MM.1S (cell line): ENCODE data around the gene UGGT2.

Experiments used
- DNase-seq: peaks from one replicate; pipeline ENCODE4 v3.0.0-alpha.2; 2015
- H2AFZ ChIP-seq: fragments of 300-600 bp; sonication (generic); 2 replicates; pipeline ENCODE4 v1.6.0; 2016; ENCODE audit warnings: antibody characterized with exemption, low read length
- H3F3A ChIP-seq: fragments of 300-600 bp; sonication (generic); 2 replicates; pipeline ENCODE4 v1.6.1; 2016; ENCODE audit warnings: mild to moderate bottlenecking, antibody characterized with exemption, low read length, moderate library complexity, mixed read lengths; ENCODE audit not compliant: insufficient read depth
- H3K27ac ChIP-seq: fragments of 300-600 bp; sonication (generic); 2 replicates; pipeline ENCODE4 v1.5.1; 2016; ENCODE audit warnings: mild to moderate bottlenecking, low read length
- H3K27me3 ChIP-seq: fragments of 300-600 bp; sonication (generic); replicated peaks from 2 replicates; pipeline ENCODE4 v1.6.0; 2016; ENCODE audit warnings: low read length; ENCODE audit not compliant: insufficient read depth
- H3K36me3 ChIP-seq: fragments of 300-600 bp; sonication (generic); replicated peaks from 2 replicates; pipeline ENCODE4 v1.6.1; 2016; ENCODE audit warnings: mild to moderate bottlenecking, low read length, mixed read lengths; ENCODE audit not compliant: insufficient read depth
- H3K4me1 ChIP-seq: fragments of 300-600 bp; sonication (generic); 2 replicates; pipeline ENCODE4 v1.6.1; 2016; ENCODE audit warnings: low read length, mixed read lengths
- H3K4me2 ChIP-seq: fragments of 300-600 bp; sonication (generic); 2 replicates; pipeline ENCODE4 v1.6.0; 2016; ENCODE audit warnings: low read depth, low read length
- H3K4me3 ChIP-seq: fragments of 300-600 bp; sonication (generic); 2 replicates; pipeline ENCODE4 v1.5.1; 2016; ENCODE audit warnings: low read length, mixed read lengths
- H3K79me2 ChIP-seq: fragments of 300-600 bp; sonication (generic); 2 replicates; pipeline ENCODE4 v1.6.1; 2016; ENCODE audit warnings: mixed run types, low read length, mixed read lengths
- H3K9ac ChIP-seq: fragments of 300-600 bp; sonication (generic); 2 replicates; pipeline ENCODE4 v1.6.1; 2016; ENCODE audit warnings: low read length, mixed read lengths
- H3K9me2 ChIP-seq: fragments of 300-600 bp; sonication (generic); replicated peaks from 2 replicates; pipeline ENCODE4 v1.6.1; 2016; ENCODE audit warnings: mild to moderate bottlenecking, low read length, mixed read lengths; ENCODE audit not compliant: insufficient read depth
- H3K9me3 ChIP-seq: fragments of 300-600 bp; sonication (generic); replicated peaks from 2 replicates; pipeline ENCODE4 v1.6.1; 2016; ENCODE audit warnings: mild to moderate bottlenecking, low read length, mixed read lengths; ENCODE audit not compliant: insufficient read depth
- H4K20me1 ChIP-seq: fragments of 300-600 bp; sonication (generic); 2 replicates; pipeline ENCODE4 v1.6.1; 2016; ENCODE audit warnings: mild to moderate bottlenecking, low read length, moderate library complexity, mixed read lengths; ENCODE audit not compliant: insufficient read depth
- CTCF ChIP-seq: fragments of 300-600 bp; sonication (generic); IDR thresholded peaks from 2 replicates; pipeline ENCODE4 v1.5.1; 2016; ENCODE audit warnings: antibody characterized with exemption, low read length, mixed read lengths
- EZH2 ChIP-seq: fragments of 300-600 bp; sonication (generic); optimal IDR thresholded peaks from 2 replicates; pipeline ENCODE3; 2017; ENCODE audit warnings: low read depth, mild to moderate bottlenecking, antibody characterized with exemption, low read length, mixed read lengths
- EZH2phosphoT487 ChIP-seq: fragments of 300-600 bp; sonication (generic); IDR thresholded peaks from 2 replicates; pipeline ENCODE4 v1.6.1; 2018; ENCODE audit warnings: antibody characterized with exemption, low read length

Gene UGGT2

GRCh38 chr13:95956589-95957148, 96.5 kb downstream of the UGGT2 start:
- no peak overlapping the region for H3K27ac ChIP-seq
- H2AFZ ChIP-seq = no peak overlapping the region
- H4K20me1 ChIP-seq = no peaks in the 10 kb centered on the region
- no peaks in the 10 kb centered on the region for H3F3A ChIP-seq
- no peak for TF ChIP-seq EZH2phosphoT487
- TF ChIP-seq EZH2 = no peak
- H3K27me3 ChIP-seq = no peaks in the 10 kb centered on the region
- no peaks in the 10 kb centered on the region for H3K9me2 ChIP-seq
- no peaks in the 10 kb centered on the region for H3K79me2 ChIP-seq
- H3K4me1 ChIP-seq = peaks cover 8% of the 10 kb centered on the region; the same call in 1 of the 2 replicates
- no peak overlapping the region for H3K9ac ChIP-seq
- DNase-seq = peak; percentile 41
- no peaks in the 10 kb centered on the region for H3K36me3 ChIP-seq
- H3K9me3 ChIP-seq = no peaks in the 10 kb centered on the region
- H3K4me3 ChIP-seq = no peak overlapping the region
- H3K4me2 ChIP-seq = no peak overlapping the region

DNA sequence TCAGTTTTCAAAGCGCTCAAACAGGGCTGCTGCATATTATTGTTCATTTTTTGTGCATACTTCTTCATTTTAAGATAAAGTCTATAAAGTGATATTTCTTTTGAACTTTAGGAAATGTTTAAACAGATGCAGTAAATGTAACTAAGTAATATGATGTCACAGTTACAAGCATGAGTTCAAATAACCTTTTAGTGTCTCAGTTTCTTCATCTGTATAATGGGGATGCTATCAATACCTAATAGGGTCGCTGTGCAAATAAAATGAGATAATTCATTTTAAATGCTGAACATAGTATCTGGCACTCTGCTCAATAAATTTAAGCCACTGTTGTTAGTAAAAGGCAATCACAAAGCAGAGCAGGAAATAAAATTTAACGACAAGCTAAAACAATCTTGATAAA, 97.5 kb downstream of the UGGT2 start:
- no peak overlapping the region for H3K9ac ChIP-seq
- no peaks in the 10 kb centered on the region for H3K79me2 ChIP-seq
- TF ChIP-seq EZH2phosphoT487 = no peak
- no peak for TF ChIP-seq CTCF
- TF ChIP-seq EZH2 = no peak
- no peaks in the 10 kb centered on the region for H4K20me1 ChIP-seq
- no peak overlapping the region for H3K27ac ChIP-seq
- no peak overlapping the region for H3K4me3 ChIP-seq
- peaks cover 8% of the 10 kb centered on the region; the same call in 1 of the 2 replicates for H3K4me1 ChIP-seq
- no peak overlapping the region for H3K4me2 ChIP-seq
- no peaks in the 10 kb centered on the region for H3F3A ChIP-seq
- H3K9me2 ChIP-seq = no peaks in the 10 kb centered on the region
- H3K27me3 ChIP-seq = no peaks in the 10 kb centered on the region
- DNase-seq = no peak
- no peaks in the 10 kb centered on the region for H3K36me3 ChIP-seq
- H2AFZ ChIP-seq = no peak overlapping the region
- no peaks in the 10 kb centered on the region for H3K9me3 ChIP-seq

- peaks cover 8% of the 10 kb centered on the region; the same call in 1 of the 2 replicates for H3K4me1 ChIP-seq
- H4K20me1 ChIP-seq = no peaks in the 10 kb centered on the region
- TF ChIP-seq CTCF (no peak), EZH2 (no peak), EZH2phosphoT487 (no peak)
- no peak overlapping the region for H2AFZ ChIP-seq
- no peaks in the 10 kb centered on the region for H3K79me2 ChIP-seq
- H3K27me3 ChIP-seq = no peaks in the 10 kb centered on the region
- no peaks in the 10 kb centered on the region for H3F3A ChIP-seq
- no peak overlapping the region for H3K4me2 ChIP-seq
- H3K9me3 ChIP-seq = no peaks in the 10 kb centered on the region
- no peak overlapping the region for H3K27ac ChIP-seq
- DNase-seq = peak; percentile 23
- H3K9me2 ChIP-seq = no peaks in the 10 kb centered on the region
- no peak overlapping the region for H3K4me3 ChIP-seq
- no peak overlapping the region for H3K9ac ChIP-seq
- H3K36me3 ChIP-seq = no peaks in the 10 kb centered on the region
These were observed 97.9 kb downstream of the UGGT2 start for GRCh38 chr13:95955255-95955654.

- Histone ChIP-seq H3K4me3 (no peak overlapping the region), H3K79me2 (no peaks in the 10 kb centered on the region), H3K9ac (no peak overlapping the region), H3K9me3 (no peaks in the 10 kb centered on the region), H3K4me2 (no peak overlapping the region), H3F3A (no peaks in the 10 kb centered on the region), H3K4me1 (peaks cover 8% of the 10 kb centered on the region; the same call in 1 of the 2 replicates), H3K27ac (no peak overlapping the region), H3K9me2 (no peaks in the 10 kb centered on the region), H3K36me3 (no peaks in the 10 kb centered on the region), H3K27me3 (no peaks in the 10 kb centered on the region), H2AFZ (no peak overlapping the region), H4K20me1 (no peaks in the 10 kb centered on the region)
- TF ChIP-seq EZH2 = no peak
- TF ChIP-seq EZH2phosphoT487 = no peak
- DNase-seq = no peak
These were observed 98.9 kb downstream of the UGGT2 start for GRCh38 chr13:95954266-95954665.
